Ectodermal cell (in vitro differentiated cells): Measurements from ENCODE around the gene LDHAL6A. TPM values are rescaled to one million over a fixed set of nuclear protein-coding genes. Genes with fewer than 3 reads are reported as not detected.
"Not testable (repeated sequence)": the region's sequence is repeated elsewhere in the genome, so short reads cannot be mapped to it uniquely, and the experiment has no call there.

Source experiments
- H3K27ac ChIP-seq: 2 replicates; pipeline ENCODE4 v1.7.0; 2013; ENCODE audit warnings: mild to moderate bottlenecking, low read depth, low read length; ENCODE audit not compliant: insufficient read depth, poor library complexity, severe bottlenecking
- H3K27me3 ChIP-seq: 2 replicates; pipeline ENCODE4 v1.7.0; 2013; ENCODE audit warnings: mild to moderate bottlenecking, low read length; ENCODE audit not compliant: insufficient read depth, control insufficient read depth, poor library complexity, severe bottlenecking
- H3K36me3 ChIP-seq: one replicate; pipeline ENCODE4 v1.7.0; 2013; ENCODE audit warnings: low read length; ENCODE audit not compliant: control insufficient read depth, insufficient read depth
- H3K4me1 ChIP-seq: one replicate; pipeline ENCODE4 v1.7.0; 2013; ENCODE audit warnings: low read length; ENCODE audit not compliant: control insufficient read depth, insufficient read depth
- H3K4me3 ChIP-seq: 2 replicates; pipeline ENCODE4 v1.7.0; 2013; ENCODE audit warnings: low read depth, low read length, control low read depth; ENCODE audit not compliant: insufficient read depth
- H3K9me3 ChIP-seq: 2 replicates; pipeline ENCODE4 v1.7.0; 2013; ENCODE audit warnings: mild to moderate bottlenecking, low read length, moderate library complexity; ENCODE audit not compliant: control insufficient read depth
- WGBS, 2 experiments: methylation state at CpG; one replicate each; pipeline ENCODE4 v1.1.7; 2013; ENCODE audit warnings: missing lambda C conversion rate in 2 of 2; 5-methylcytosine and 5-hydroxymethylcytosine counted together
- polyA plus RNA-seq, 4 experiments: library from polyadenylated mRNA; stranded (reverse); fragments of 50-300 nt; gene quantifications; one replicate each; pipeline ENCODE4 v1.2.3, GENCODE V29; 2013

LDHAL6A gene
- polyA plus RNA-seq (2013, experiment 1 of 4), result not detected
- polyA plus RNA-seq (2013, experiment 2 of 4), result not detected
- polyA plus RNA-seq (2013, experiment 3 of 4), result not detected
- polyA plus RNA-seq (2013, experiment 4 of 4), result not detected

GRCh38 chr11:18455686-18456372 is at the start of gene LDHAL6A:
Gene LDHAL6A (plus strand): TSS chr11:18455856. CDS start chr11:18456681, 825 bp downstream.
- no peak within 1 kb of the TSS for H3K27ac ChIP-seq
- H3K27me3 ChIP-seq, result no peaks in the 10 kb centered on the region
- WGBS, 2 experiments, result 93 to 94% methylated on average over 47 of the region's 47 CpGs
- H3K4me3 ChIP-seq, result no peak within 1 kb of the TSS
- H3K4me1 ChIP-seq, result no peaks in the 10 kb centered on the region
- H3K9me3 ChIP-seq, result no peaks in the 10 kb centered on the region
- no peaks in the 10 kb centered on the region for H3K36me3 ChIP-seq

- not testable (repeated sequence) for H3K27me3 ChIP-seq, H3K4me3 ChIP-seq, H3K9me3 ChIP-seq, H3K27ac ChIP-seq, H3K4me1 ChIP-seq
- 96 to 99% methylated on average over 3 of the region's 3 CpGs for WGBS, 2 experiments
- peaks cover 38% of the 10 kb centered on the region for H3K36me3 ChIP-seq
Observed at GRCh38 chr11:18407400-18407799, 48.3 kb upstream of the LDHAL6A start.

- H3K4me1 ChIP-seq, result no peaks in the 10 kb centered on the region
- peaks cover 26% of the 10 kb centered on the region for H3K36me3 ChIP-seq
- 92 to 95% methylated on average over 9 of the region's 9 CpGs for WGBS, 2 experiments
- H3K27ac ChIP-seq, result no peak overlapping the region
- no peak overlapping the region for H3K4me3 ChIP-seq
- no peaks in the 10 kb centered on the region for H3K27me3 ChIP-seq
- H3K9me3 ChIP-seq, result no peaks in the 10 kb centered on the region
Observed at GRCh38 chr11:18408558-18409291, 46.9 kb upstream of the LDHAL6A start.

GRCh38 chr11:18416459-18416858 is 39.2 kb upstream of the LDHAL6A start:
- Histone ChIP-seq H3K27ac (no peak overlapping the region), H3K4me3 (no peak overlapping the region), H3K27me3 (no peaks in the 10 kb centered on the region), H3K4me1 (no peaks in the 10 kb centered on the region), H3K9me3 (no peaks in the 10 kb centered on the region), H3K36me3 (no peaks in the 10 kb centered on the region)
- 86 to 87% methylated on average over 2 to 3 of the region's 3 CpGs for WGBS, 2 experiments

DNA sequence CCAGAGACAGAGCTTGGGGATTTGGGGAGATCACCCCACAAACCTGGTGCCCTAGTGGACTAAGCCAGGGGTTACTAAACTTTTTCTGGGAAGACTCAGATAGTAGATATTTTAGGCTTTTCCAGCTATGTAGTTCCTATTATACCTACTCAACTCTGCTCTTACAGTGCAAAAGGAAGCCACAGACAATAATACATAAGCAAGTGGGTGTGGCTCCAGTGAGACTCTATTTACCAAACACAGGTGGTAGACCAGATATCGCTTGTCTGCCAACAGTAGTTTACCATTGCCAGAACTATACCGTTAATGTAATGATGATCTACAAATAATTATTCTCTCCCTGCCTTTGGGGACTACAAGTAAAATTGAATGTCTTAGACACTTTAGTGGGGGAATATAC is 36.6 kb upstream of the LDHAL6A start:
- Histone ChIP-seq H3K9me3 (no peaks in the 10 kb centered on the region), H3K27me3 (no peaks in the 10 kb centered on the region), H3K4me1 (no peaks in the 10 kb centered on the region), H3K4me3 (no peak overlapping the region), H3K36me3 (no peaks in the 10 kb centered on the region), H3K27ac (no peak overlapping the region)
- WGBS, 2 experiments, result 89 to 98% methylated on average over 1 to 2 of the region's 2 CpGs

- H3K27ac ChIP-seq, result no peak overlapping the region
- no peaks in the 10 kb centered on the region for H3K9me3 ChIP-seq
- no peaks in the 10 kb centered on the region for H3K27me3 ChIP-seq
- WGBS, 2 experiments, result 94 to 100% methylated on average over 2 of the region's 2 CpGs
- H3K4me1 ChIP-seq, result no peaks in the 10 kb centered on the region
- no peaks in the 10 kb centered on the region for H3K36me3 ChIP-seq
- no peak overlapping the region for H3K4me3 ChIP-seq
Observed at GRCh38 chr11:18420067-18420466, 35.6 kb upstream of the LDHAL6A start.

GRCh38 chr11:18427240-18427639 is 28.4 kb upstream of the LDHAL6A start:
- Histone ChIP-seq H3K27me3 (no peaks in the 10 kb centered on the region), H3K9me3 (no peaks in the 10 kb centered on the region), H3K36me3 (no peaks in the 10 kb centered on the region), H3K4me3 (no peak overlapping the region), H3K27ac (no peak overlapping the region), H3K4me1 (no peaks in the 10 kb centered on the region)
- WGBS, 2 experiments, result 75 to 85% methylated on average over 4 of the region's 4 CpGs

DNA sequence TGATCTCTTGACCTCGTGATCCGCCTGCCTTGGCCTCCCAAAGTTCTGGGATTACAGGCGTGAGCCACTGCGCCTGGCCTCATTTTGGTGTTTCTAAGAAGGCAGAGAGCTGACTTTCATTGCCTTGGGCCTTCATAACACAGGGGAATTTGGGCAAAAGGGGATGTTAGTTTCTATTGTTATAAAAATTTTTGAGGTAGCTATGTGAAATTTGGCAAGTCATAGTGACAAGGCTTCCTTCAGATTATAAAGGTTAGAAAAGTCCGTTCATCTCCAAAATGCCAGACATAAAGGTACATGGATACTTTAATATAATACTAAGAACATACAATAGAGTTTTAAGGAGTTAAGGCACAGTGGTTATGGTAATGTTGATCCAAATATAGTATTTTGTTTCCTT is 26.3 kb upstream of the LDHAL6A start:
- no peaks in the 10 kb centered on the region for H3K9me3 ChIP-seq

DNA sequence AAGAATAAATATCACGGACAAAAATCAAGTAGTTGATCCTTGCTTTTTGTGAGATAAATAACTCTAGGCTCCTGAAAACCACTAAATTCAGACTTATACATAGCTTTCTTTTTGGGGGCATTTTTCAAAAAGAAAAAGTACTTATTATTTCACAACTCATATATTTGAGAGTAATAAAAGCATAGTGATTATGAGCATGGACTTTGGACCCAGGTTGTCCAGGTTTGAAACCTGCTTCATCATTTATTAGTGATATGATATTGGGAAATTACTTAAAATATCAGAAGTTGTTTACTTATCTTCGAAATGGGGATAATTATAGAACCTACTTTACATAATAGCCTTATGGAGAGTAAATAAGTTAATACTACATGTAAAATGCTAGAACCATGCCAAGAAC is 17.0 kb upstream of the LDHAL6A start:
- 100% methylated on average over 1 of the region's 2 CpGs; no CpG with 5 or more reads in 1 of the 2 experiments for WGBS, 2 experiments
- Histone ChIP-seq H3K27ac (no peak overlapping the region), H3K36me3 (no peaks in the 10 kb centered on the region), H3K4me3 (no peak overlapping the region), H3K4me1 (no peaks in the 10 kb centered on the region), H3K27me3 (no peaks in the 10 kb centered on the region), H3K9me3 (no peaks in the 10 kb centered on the region)

More for the DNA sequence above, 26.3 kb upstream of the LDHAL6A start:
- no peak overlapping the region for H3K4me3 ChIP-seq
- H3K36me3 ChIP-seq, result no peaks in the 10 kb centered on the region
- H3K27me3 ChIP-seq, result no peaks in the 10 kb centered on the region
- no peak overlapping the region for H3K27ac ChIP-seq
- no peaks in the 10 kb centered on the region for H3K4me1 ChIP-seq
- WGBS, 2 experiments, result 93% methylated on average over 4 of the region's 5 CpGs

DNA sequence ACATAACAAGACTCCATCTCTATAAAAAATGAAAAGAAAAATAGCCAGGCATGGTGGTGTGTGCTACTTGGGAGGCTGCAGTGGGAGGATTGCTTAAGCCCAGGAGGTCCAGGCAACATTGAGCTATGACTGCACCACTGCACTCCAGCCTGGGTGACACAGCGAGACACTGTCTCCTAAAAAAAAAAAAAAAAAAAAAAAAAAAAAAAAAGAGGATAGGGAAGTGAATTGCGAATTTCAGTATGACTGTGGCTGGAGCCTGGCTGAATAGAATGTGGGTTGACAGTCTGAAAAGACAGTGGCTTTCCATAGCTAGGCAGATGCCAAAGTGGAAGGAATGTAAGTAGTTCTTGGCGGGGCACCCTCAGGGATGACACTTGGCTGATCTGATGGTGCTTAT is 6.4 kb upstream of the LDHAL6A start:
- Histone ChIP-seq H3K4me1 (no peaks in the 10 kb centered on the region), H3K36me3 (no peaks in the 10 kb centered on the region), H3K9me3 (no peaks in the 10 kb centered on the region), H3K4me3 (no peak overlapping the region), H3K27ac (no peak overlapping the region), H3K27me3 (no peaks in the 10 kb centered on the region)
- 94 to 95% methylated on average over 3 of the region's 3 CpGs for WGBS, 2 experiments
